Stimulated activated effector memory CD8-positive, alpha-beta T cell treated with anti-CD3 and anti-CD28 coated beads, Interleukin-12 subunit alpha, Interleukin-12 subunit beta, amount 100 ng/mL, for 72 hours (primary cell): Measurements from ENCODE around the gene KCNMA1.

Experiments
- ATAC-seq: fragments of 150-1000 bp; cut with Tn5 transposase; 2 replicates; pipeline ENCODE4 v1.10.0; 2021
- DNase-seq, 2 donors: peaks; one replicate each; pipeline ENCODE4 v3.0.0; 2021 to 2022; ENCODE audit warnings: low spot score in 2 of 2
- H3K27ac Mint-ChIP-seq: one replicate; pipeline ENCODE4 v1.8.0; 2022; ENCODE audit warnings: mild to moderate bottlenecking, mixed read lengths
- H3K36me3 Mint-ChIP-seq: one replicate; pipeline ENCODE4 v1.8.0; 2022; ENCODE audit warnings: mild to moderate bottlenecking, mixed read lengths
- H3K4me1 Mint-ChIP-seq: one replicate; pipeline ENCODE4 v1.8.0; 2022; ENCODE audit warnings: mixed read lengths
- H3K4me3 Mint-ChIP-seq: one replicate; pipeline ENCODE4 v1.8.0; 2022; ENCODE audit warnings: mild to moderate bottlenecking, mixed read lengths
- H3K9me3 Mint-ChIP-seq: one replicate; pipeline ENCODE4 v1.8.0; 2022; ENCODE audit warnings: mixed read lengths

KCNMA1 gene

DNA sequence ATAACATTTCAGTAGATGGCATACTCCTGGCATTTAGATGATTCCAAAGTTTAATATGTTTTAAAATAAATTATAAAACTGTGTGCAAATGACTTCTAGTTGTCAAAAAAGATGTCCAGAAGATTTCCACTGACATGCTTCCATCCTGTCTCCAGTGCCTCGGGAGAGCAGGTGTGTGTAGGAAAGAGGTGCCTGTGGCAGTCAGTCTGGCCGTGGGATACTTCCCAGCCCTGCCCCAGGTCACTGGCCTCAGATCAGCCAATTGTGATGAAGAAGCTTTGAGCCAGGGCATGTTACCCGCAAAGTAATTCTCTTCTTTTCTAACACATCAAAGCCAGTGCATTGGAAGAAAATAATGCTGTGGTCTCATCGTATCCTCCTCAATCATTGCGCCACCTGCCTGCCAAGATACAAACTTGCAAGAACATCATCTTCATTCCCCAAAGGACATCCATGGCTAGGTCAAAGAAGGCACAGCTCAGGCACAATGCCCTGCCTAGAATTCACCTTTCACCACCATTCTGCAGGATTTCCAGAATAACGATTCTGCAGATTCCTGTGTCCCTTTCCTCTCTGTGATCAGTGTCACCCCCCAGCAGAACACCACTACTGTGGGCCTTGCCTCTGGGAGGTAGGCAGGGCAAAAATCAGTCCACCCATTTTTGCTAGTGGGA is 6.3 kb upstream of the KCNMA1 start:
- no peak for DNase-seq
- peak; percentile 52 for ATAC-seq
- no peaks in the 10 kb centered on the region for H3K9me3 Mint-ChIP-seq
- H3K4me3 Mint-ChIP-seq = no peak overlapping the region
- no peak overlapping the region for H3K27ac Mint-ChIP-seq
- H3K36me3 Mint-ChIP-seq = no peaks in the 10 kb centered on the region
- no peaks in the 10 kb centered on the region for H3K4me1 Mint-ChIP-seq

DNA sequence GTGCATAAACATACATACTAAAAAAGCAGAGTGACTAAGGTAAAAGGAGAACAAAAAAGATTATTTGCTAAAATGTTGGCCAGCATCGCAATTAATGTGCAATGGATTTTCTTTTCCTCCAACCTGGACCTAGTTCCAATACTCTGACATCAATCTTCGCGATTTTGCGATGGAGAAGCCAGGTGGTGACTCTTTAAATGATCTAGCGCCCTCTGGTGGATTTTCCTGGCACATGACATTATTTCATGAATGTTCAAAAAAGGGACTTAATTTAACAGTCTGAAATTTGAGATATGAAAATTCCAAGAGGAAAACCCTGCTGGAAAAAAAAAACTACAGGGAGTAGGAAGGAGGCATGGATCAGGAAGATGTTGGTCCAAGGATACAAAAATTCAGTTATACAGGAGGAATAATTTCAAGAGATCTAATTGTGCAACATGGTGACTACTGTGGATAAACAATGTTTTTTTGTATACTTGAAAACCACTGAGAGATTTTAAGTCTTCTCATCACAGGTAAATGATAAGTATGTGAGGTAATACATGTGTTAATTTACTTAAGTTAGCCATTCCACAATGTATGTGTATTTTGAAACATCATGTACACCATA is 4.3 kb upstream of the KCNMA1 start:
- no peaks in the 10 kb centered on the region for H3K9me3 Mint-ChIP-seq
- no peaks in the 10 kb centered on the region for H3K36me3 Mint-ChIP-seq
- DNase-seq (peak; percentile 35 to 66), ATAC-seq (no peak)
- H3K4me1 Mint-ChIP-seq = peaks cover 6% of the 10 kb centered on the region
- no peak overlapping the region for H3K4me3 Mint-ChIP-seq
- no peak overlapping the region for H3K27ac Mint-ChIP-seq

DNA sequence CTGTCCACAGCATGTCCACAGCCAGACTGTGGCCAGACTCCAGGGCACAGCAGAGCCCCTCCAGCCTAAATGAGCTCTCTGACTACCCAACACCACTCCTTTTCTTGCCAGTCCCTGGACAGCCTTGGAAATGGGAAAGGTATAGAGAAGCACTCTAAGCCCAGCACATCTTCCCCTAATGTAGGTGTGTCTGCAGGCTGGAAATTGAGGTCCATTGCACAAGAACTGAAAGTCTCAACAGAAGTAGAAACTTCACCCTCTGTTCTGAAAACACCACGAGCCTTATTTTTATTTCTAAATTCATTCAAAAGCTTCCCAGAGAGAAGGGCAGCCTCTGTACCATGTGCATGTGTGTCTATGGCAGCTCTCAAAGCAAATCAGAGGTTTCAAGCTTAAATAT is 3.7 kb upstream of the KCNMA1 start:
- DNase-seq (no peak), ATAC-seq (no peak)
- H3K4me3 Mint-ChIP-seq = no peak overlapping the region
- H3K9me3 Mint-ChIP-seq = no peaks in the 10 kb centered on the region
- no peaks in the 10 kb centered on the region for H3K36me3 Mint-ChIP-seq
- H3K4me1 Mint-ChIP-seq = peaks cover 10% of the 10 kb centered on the region
- no peak overlapping the region for H3K27ac Mint-ChIP-seq

DNA sequence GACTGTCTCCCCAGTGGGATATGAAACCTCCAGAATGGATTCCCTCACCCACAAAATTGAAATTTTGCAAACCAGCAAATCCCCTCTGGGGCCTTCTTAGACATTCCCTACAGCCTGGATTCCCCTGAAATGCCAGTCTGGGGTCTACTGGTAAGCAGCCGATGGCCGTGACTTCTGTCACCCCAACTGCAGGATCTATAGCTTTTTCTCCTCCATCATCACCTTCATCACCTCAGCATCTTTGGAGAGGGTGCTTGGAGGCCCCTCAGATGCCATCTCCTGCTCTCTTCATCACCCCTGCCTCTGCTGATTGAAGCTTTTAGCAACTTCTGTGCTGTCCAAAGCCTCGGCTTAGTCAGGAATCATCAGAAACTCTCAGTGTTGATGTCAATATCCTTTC is 2.6 kb upstream of the KCNMA1 start:
- DNase-seq (no peak), ATAC-seq (no peak)
- Mint-ChIP-seq H3K27ac (no peak overlapping the region), H3K9me3 (no peaks in the 10 kb centered on the region), H3K36me3 (no peaks in the 10 kb centered on the region), H3K4me1 (peaks cover 10% of the 10 kb centered on the region), H3K4me3 (no peak overlapping the region)

DNA sequence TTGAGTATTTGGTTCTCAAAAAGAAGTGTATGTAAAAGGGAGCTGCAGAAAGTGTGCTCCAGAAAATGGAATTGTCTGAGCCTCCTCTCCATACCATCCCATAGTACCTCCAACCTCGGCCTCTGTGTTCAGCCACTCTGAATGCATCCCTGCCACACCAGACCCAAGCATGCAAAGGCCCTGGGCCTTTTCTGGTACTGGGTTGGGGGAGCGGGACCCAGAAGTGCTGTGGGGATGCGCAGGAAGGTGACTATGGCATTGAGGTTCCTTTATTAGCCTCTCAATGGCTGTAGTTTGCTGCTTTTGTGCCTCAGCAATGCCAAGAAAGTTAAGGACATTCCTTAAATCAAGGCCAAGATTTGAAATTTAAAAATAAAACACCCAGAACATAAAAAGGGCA is 2.1 kb upstream of the KCNMA1 start:
- Mint-ChIP-seq H3K36me3 (no peaks in the 10 kb centered on the region), H3K4me3 (no peak overlapping the region), H3K27ac (no peak overlapping the region), H3K4me1 (peaks cover 10% of the 10 kb centered on the region), H3K9me3 (no peaks in the 10 kb centered on the region)
- ATAC-seq = no peak
- no peak for DNase-seq

DNA sequence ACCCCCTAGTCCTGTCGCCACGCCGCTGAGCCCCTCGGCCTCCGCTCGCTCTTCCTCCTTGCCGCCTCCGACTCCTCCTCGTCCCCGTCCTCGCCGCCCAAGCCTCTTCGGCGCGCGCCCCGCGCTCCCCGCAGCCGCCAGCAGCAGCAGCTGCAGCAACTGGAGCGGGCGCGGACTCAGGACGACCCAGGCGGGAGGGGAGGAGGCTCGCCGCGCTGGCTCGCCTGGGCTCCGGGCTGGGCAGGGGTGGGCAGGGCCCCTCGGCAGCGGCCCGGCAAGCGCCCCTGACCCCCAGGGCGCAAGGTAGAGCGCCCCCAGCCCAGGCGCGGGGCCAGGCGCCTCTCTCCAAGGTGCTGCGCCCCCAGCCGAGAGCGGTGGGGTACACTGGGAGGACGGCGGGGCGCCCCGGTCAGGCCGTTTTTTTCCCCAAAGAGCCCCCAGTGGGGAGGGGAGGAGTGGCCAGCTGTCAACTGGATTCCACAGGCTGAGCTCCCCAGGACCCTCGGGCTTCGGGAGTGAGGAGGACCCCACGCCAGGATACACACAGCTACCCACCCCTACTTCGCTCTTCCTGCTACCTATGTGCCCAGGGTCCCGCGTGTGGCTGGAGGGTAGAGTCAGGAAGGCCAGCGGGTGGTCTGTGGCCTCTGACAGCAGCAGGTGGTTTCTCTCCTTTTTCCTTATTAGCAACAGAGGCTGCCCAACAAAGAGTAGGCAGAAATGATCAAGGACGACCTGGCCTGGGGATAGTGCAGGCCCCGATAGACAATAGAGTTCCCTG is 903 bp upstream of the KCNMA1 start:
- H3K27ac Mint-ChIP-seq = no peak overlapping the region
- H3K9me3 Mint-ChIP-seq = no peaks in the 10 kb centered on the region
- no peak for DNase-seq
- no peaks in the 10 kb centered on the region for H3K36me3 Mint-ChIP-seq
- ATAC-seq = no peak
- H3K4me3 Mint-ChIP-seq = peak overlapping the region; percentile 46
- peaks cover 10% of the 10 kb centered on the region for H3K4me1 Mint-ChIP-seq

DNA sequence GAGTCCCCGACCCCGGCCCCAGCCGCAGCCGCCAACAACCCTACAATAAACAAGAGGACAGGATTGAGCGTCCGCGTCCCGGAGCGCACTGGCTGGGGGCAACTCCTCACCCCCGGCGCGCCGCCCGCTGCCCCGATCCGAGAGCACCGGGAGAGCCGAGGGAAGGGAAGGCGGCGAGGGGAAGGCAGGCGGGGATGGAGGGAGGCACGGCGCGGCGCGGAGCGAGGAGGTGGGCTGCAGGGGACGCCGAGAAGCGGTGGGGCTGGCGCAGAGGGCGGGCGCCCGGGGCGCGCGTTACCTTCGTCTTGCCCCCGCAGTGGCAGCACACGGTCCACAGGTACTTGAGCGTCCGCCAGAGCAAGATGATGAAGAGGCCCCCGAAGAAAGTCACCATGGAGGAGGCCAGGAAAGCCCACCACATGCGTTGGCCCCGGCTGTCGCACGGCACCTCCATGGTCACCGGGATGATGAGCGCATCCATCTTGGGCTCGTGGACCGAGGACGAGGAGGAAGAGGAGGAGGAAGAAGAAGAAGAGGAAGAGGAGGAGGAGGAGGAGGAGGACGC is 559 bp downstream of the KCNMA1 start:
- Mint-ChIP-seq H3K36me3 (no peaks in the 10 kb centered on the region), H3K9me3 (no peaks in the 10 kb centered on the region), H3K4me1 (peaks cover 10% of the 10 kb centered on the region), H3K27ac (no peak overlapping the region), H3K4me3 (peak overlapping the region; percentile 60)
- no peak for DNase-seq
- no peak for ATAC-seq

DNA sequence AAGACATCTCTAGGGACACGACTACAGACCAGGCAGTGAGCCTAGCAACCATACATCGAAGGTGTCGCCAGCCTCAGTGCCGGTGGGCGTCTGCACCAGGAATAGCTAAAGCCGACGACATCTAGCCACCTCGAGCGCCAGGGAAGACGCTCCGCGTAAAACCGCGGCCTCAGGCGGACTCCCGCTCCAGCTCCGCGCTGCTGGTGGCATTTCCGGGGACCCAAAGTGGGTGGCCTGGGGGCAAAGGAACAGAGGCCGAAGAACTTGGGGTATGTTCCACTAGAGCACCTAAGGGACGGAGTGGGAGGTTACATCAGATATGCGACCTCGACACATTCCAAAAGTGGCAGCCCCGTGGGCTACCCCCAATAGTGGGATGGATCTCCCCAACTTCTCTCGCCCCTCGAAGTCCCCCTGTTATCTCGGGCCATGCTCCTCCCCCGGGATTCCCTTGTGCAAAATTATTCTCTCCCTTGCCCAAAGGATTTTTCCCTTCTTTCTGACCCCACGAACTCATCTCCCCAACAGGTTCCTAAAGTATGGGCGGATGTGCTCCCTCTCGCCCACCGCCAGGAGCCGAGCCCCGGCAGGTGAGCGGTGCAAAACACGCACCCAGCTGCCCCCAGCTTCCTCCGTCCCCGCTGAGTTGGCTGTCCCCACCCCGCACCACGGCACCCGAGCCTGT is 1.2 kb downstream of the KCNMA1 start:
- peaks cover 10% of the 10 kb centered on the region for H3K4me1 Mint-ChIP-seq
- H3K9me3 Mint-ChIP-seq = no peaks in the 10 kb centered on the region
- no peak for DNase-seq
- no peaks in the 10 kb centered on the region for H3K36me3 Mint-ChIP-seq
- ATAC-seq = no peak
- no peak overlapping the region for H3K27ac Mint-ChIP-seq
- H3K4me3 Mint-ChIP-seq = peak overlapping the region; percentile 60

DNA sequence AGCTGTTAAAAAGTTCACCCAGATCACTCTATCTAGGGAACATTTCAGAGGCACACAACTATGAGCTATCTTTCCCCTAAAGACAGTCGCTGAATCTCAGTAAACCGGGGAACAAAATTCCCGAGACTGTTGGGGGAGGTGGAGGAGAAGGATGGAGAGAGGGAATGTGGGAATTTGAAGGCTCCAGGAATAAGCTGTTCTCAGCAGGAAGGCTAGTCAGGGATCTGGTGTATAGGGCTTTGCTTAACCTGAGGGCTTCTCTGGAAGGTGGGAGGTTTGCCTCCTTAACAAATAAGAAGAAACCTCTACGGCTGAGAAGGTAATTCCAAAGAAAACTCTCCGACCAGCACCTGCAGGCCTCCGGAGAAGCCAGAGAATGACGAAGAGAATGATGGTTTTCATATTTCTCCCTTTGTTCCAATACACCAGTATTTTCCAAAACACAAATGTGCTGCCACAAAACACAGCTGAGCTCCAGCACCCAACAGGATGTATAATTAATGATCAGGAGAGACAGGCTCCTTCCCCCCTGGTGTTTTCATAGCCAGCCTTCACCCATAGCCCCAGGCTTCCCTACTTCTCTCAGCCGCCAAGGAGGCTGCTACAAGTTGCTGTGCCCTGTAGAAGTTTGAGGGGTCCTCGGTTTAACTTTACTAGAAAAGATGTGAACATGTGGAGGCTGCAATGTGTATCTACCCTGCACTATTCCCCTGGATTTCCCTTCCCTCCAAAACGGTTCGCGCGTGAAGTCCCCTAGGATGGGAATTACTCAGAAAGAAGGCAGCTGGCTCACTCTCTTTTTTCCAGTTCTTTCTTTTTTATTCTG is 2.0 kb downstream of the KCNMA1 start:
- ATAC-seq (no peak), DNase-seq (no peak)
- Mint-ChIP-seq H3K4me1 (peaks cover 10% of the 10 kb centered on the region), H3K4me3 (no peak overlapping the region), H3K36me3 (no peaks in the 10 kb centered on the region), H3K9me3 (no peaks in the 10 kb centered on the region), H3K27ac (no peak overlapping the region)

DNA sequence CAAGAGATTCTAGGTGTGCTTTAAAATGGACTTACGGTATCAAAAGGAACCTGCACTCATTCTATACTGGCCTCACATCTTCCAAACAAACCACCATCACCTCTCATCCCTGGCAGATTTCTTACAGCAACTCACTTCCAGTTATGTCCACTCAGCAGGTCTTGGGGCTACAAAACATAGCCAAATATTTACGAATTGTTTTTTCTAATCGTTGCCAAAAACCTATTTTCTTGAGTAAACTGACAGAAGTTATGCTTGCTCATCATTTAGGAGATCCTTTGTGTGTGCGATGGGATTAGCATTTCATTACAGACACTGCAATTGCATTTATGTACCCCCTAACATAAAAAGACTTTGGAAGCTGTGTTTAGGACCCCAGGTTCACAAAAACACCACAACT is 2.7 kb downstream of the KCNMA1 start:
- no peak for DNase-seq
- H3K36me3 Mint-ChIP-seq = no peaks in the 10 kb centered on the region
- H3K27ac Mint-ChIP-seq = no peak overlapping the region
- no peak for ATAC-seq
- H3K4me3 Mint-ChIP-seq = no peak overlapping the region
- peaks cover 10% of the 10 kb centered on the region for H3K4me1 Mint-ChIP-seq
- no peaks in the 10 kb centered on the region for H3K9me3 Mint-ChIP-seq

DNA sequence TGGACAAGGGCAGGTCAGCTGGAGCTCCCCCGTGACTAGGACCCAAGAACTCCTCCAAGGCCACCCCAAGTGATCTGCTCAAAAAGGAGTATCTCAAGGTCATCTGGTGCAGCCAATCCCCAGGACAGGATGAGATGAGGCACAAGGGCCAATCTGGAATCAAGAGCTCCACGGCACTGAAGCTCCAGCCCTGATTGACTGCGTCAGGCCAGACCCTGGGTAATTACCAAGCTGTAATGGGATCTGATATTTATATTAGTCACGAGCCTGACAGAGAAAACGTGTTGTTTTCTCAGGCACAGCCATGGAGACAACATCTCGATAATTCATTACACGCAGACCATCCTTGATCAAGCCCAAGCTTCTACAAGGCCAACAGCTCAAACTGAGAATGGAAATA is 4.2 kb downstream of the KCNMA1 start:
- no peak overlapping the region for H3K27ac Mint-ChIP-seq
- no peaks in the 10 kb centered on the region for H3K36me3 Mint-ChIP-seq
- H3K4me3 Mint-ChIP-seq = no peak overlapping the region
- no peak for ATAC-seq
- no peak for DNase-seq
- H3K4me1 Mint-ChIP-seq = peaks cover 10% of the 10 kb centered on the region
- no peaks in the 10 kb centered on the region for H3K9me3 Mint-ChIP-seq

DNA sequence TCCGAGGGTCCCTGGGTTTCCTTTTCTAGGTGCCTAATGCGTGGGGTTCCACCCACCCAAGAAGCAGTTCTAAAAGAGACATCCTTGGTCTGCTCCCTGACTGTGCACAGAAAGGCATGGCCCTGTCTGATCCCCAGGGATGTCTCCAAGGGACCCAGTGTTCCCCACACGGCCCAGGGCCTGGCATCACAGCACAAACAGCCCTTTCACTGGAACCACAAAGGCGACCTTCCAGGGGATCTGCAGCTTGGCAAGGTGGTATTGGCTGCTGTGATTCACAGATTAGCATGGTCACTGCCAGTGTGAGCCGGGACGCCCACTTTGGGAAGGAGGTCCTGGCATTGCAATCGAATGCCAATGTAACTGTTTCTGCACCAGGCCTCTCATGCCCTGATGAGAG is 6.4 kb downstream of the KCNMA1 start:
- no peak for ATAC-seq
- H3K4me1 Mint-ChIP-seq = no peaks in the 10 kb centered on the region
- H3K36me3 Mint-ChIP-seq = no peaks in the 10 kb centered on the region
- H3K27ac Mint-ChIP-seq = no peak overlapping the region
- H3K9me3 Mint-ChIP-seq = no peaks in the 10 kb centered on the region
- H3K4me3 Mint-ChIP-seq = no peak overlapping the region
- no peak for DNase-seq

DNA sequence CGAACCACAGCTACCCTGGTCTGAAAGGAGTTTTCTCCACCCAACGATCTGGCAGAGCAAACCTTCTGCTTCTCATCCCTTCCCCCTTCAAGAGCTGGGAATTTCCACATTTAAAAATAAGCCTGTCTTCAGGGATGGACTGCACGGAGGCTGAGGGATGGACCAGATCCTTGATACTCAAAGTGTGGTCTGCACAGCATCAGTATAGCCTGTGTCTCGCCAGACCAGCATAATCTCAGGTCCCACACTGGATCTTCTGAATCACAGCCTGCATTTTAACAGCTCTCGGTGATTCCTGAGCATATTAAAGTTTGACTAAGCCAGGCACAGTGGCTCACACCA is 7.1 kb downstream of the KCNMA1 start:
- H3K36me3 Mint-ChIP-seq = no peaks in the 10 kb centered on the region
- H3K27ac Mint-ChIP-seq = no peak overlapping the region
- ATAC-seq (no peak), DNase-seq (no peak)
- no peaks in the 10 kb centered on the region for H3K9me3 Mint-ChIP-seq
- no peaks in the 10 kb centered on the region for H3K4me1 Mint-ChIP-seq
- no peak overlapping the region for H3K4me3 Mint-ChIP-seq

DNA sequence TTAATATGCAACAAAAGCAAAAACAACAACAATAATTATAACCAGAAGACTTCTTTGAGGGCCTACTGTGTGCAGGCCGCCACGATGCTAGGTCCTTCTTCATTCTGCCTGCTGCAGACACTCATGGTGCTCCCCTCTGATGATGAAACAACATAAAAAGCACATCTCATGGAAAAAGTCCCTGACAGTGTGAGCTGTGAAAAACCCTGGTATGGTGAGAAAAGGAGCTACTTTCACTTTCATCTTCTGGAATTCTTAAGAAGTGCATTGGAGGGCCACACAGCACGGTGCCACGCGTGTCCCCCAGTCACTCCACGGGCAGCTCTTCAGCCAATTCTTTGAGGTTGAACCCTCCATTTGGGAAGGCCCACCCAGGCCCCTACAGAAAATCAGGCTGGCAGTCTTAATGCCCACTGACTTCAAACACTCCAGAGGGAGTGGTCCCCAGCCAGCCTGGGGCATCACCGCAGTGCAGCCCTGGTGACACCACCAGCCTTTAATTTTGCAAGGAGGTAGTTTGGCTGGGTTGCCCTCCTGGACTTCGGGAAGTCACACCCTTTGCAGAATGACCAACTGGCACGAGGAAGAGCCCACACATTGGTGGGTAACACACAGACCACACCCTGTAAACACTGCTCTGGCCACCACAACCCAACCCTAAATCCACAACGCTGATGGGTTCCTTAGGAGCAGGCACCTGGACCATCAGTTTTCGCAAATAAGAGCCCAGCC is 7.7 kb downstream of the KCNMA1 start:
- DNase-seq = no peak
- Mint-ChIP-seq H3K36me3 (no peaks in the 10 kb centered on the region), H3K27ac (no peak overlapping the region), H3K9me3 (no peaks in the 10 kb centered on the region), H3K4me1 (no peaks in the 10 kb centered on the region), H3K4me3 (no peak overlapping the region)
- no peak for ATAC-seq
